IPS-18c (cell line): ENCODE measurements around the gene ARHGAP19.

Experiments
- H3K4me3 ChIP-seq: 2 replicates; pipeline ENCODE4 v1.7.0; 2013; ENCODE audit warnings: low read depth, mild to moderate bottlenecking, low read length, moderate library complexity; ENCODE audit not compliant: insufficient read depth
- H3K9me3 ChIP-seq: one replicate; pipeline ENCODE4 v1.6.1; 2013; ENCODE audit warnings: mild to moderate bottlenecking, low read length, moderate library complexity; ENCODE audit not compliant: control insufficient read depth, insufficient read depth

The ARHGAP19 gene

GRCh38 chr10:97261183-97261582 lies 31.3 kb downstream of the ARHGAP19 start:
- Histone ChIP-seq H3K9me3 (no peaks in the 10 kb centered on the region), H3K4me3 (no peak overlapping the region)

GRCh38 chr10:97259119-97259518 lies 33.3 kb downstream of the ARHGAP19 start:
- Histone ChIP-seq H3K4me3 (no peak overlapping the region), H3K9me3 (no peaks in the 10 kb centered on the region)

- Histone ChIP-seq H3K4me3 (no peak overlapping the region), H3K9me3 (no peaks in the 10 kb centered on the region)
Observed at GRCh38 chr10:97256356-97256755, 36.1 kb downstream of the ARHGAP19 start.

- Histone ChIP-seq H3K9me3 (no peaks in the 10 kb centered on the region), H3K4me3 (no peak overlapping the region)
Observed at GRCh38 chr10:97255512-97256293, 36.7 kb downstream of the ARHGAP19 start.

GRCh38 chr10:97254694-97255093 lies 37.7 kb downstream of the ARHGAP19 start:
- Histone ChIP-seq H3K9me3 (no peaks in the 10 kb centered on the region), H3K4me3 (no peak overlapping the region)

GRCh38 chr10:97250952-97251351 lies 41.5 kb downstream of the ARHGAP19 start:
- Histone ChIP-seq H3K4me3 (no peak overlapping the region), H3K9me3 (no peaks in the 10 kb centered on the region)

- no peaks in the 10 kb centered on the region for H3K9me3 ChIP-seq
Observed at GRCh38 chr10:97243836-97244235, 48.6 kb downstream of the ARHGAP19 start.

GRCh38 chr10:97238855-97239254 lies 53.6 kb downstream of the ARHGAP19 start:
- Histone ChIP-seq H3K9me3 (no peaks in the 10 kb centered on the region), H3K4me3 (no peak overlapping the region)

More at GRCh38 chr10:97243836-97244235, 48.6 kb downstream of the ARHGAP19 start:
- no peak overlapping the region for H3K4me3 ChIP-seq

- no peaks in the 10 kb centered on the region for H3K9me3 ChIP-seq
- no peak overlapping the region for H3K4me3 ChIP-seq
Observed at GRCh38 chr10:97235353-97235752, 57.1 kb downstream of the ARHGAP19 start.

GRCh38 chr10:97234400-97234799 lies 58.0 kb downstream of the ARHGAP19 start:
- Histone ChIP-seq H3K4me3 (no peak overlapping the region), H3K9me3 (no peaks in the 10 kb centered on the region)

GRCh38 chr10:97230146-97230545 lies 62.3 kb downstream of the ARHGAP19 start:
- no peak overlapping the region for H3K4me3 ChIP-seq
- H3K9me3 ChIP-seq: no peaks in the 10 kb centered on the region

GRCh38 chr10:97229322-97230015 lies 63.0 kb downstream of the ARHGAP19 start:
- Histone ChIP-seq H3K9me3 (no peaks in the 10 kb centered on the region), H3K4me3 (no peak overlapping the region)

- H3K4me3 ChIP-seq: no peak overlapping the region
- H3K9me3 ChIP-seq: no peaks in the 10 kb centered on the region
Observed at GRCh38 chr10:97228775-97229157, 63.7 kb downstream of the ARHGAP19 start.

- Histone ChIP-seq H3K4me3 (no peak overlapping the region), H3K9me3 (no peaks in the 10 kb centered on the region)
Observed at GRCh38 chr10:97228130-97228774, 64.2 kb downstream of the ARHGAP19 start.

- H3K9me3 ChIP-seq: no peaks in the 10 kb centered on the region
- no peak overlapping the region for H3K4me3 ChIP-seq
Observed at GRCh38 chr10:97226398-97226797, 66.0 kb downstream of the ARHGAP19 start.

- H3K4me3 ChIP-seq: no peak overlapping the region
Observed at GRCh38 chr10:97224483-97225435, 67.7 kb downstream of the ARHGAP19 start.

GRCh38 chr10:97222326-97222961 lies 70.0 kb downstream of the ARHGAP19 start:
- Histone ChIP-seq H3K4me3 (no peak overlapping the region), H3K9me3 (peaks cover 2% of the 10 kb centered on the region)

More at GRCh38 chr10:97224483-97225435, 67.7 kb downstream of the ARHGAP19 start:
- H3K9me3 ChIP-seq: peaks cover 2% of the 10 kb centered on the region
